VCaP (cell line): ENCODE results near the gene LYSMD4.

Experiments
- H3K27ac ChIP-seq: fragments of 450-650 bp; 2 replicates; pipeline ENCODE4 v1.5.1; 2017
- CTCF ChIP-seq: fragments of 450-650 bp; conservative IDR thresholded peaks from 2 replicates; pipeline ENCODE4 v1.5.1; 2017; ENCODE audit warnings: mild to moderate bottlenecking, moderate library complexity

The LYSMD4 gene

GRCh38 chr15:99721104-99721778, 12.0 kb downstream of the LYSMD4 start:
- no peak for TF ChIP-seq CTCF
- H3K27ac ChIP-seq = no peak overlapping the region

GRCh38 chr15:99720533-99720932, 12.7 kb downstream of the LYSMD4 start:
- no peak for TF ChIP-seq CTCF
- no peak overlapping the region for H3K27ac ChIP-seq

- no peak for TF ChIP-seq CTCF
- H3K27ac ChIP-seq = no peak overlapping the region
These were observed 14.1 kb downstream of the LYSMD4 start for GRCh38 chr15:99719096-99719541.

GRCh38 chr15:99718421-99718820, 14.8 kb downstream of the LYSMD4 start:
- no peak for TF ChIP-seq CTCF
- no peak overlapping the region for H3K27ac ChIP-seq

GRCh38 chr15:99717161-99718009, 15.9 kb downstream of the LYSMD4 start:
- TF ChIP-seq CTCF = no peak
- H3K27ac ChIP-seq = no peak overlapping the region

GRCh38 chr15:99716540-99717095, 16.6 kb downstream of the LYSMD4 start:
- TF ChIP-seq CTCF = no peak
- H3K27ac ChIP-seq = no peak overlapping the region

GRCh38 chr15:99712415-99712814, 20.8 kb downstream of the LYSMD4 start:
- TF ChIP-seq CTCF = no peak
- no peak overlapping the region for H3K27ac ChIP-seq
